Measurements from ENCODE around the gene AWAT1. TPM values are rescaled to one million over a fixed set of nuclear protein-coding genes. Genes with fewer than 3 reads are reported as not detected.
"Not testable (repeated sequence)": the region's sequence is repeated elsewhere in the genome, so short reads cannot be mapped to it uniquely, and the experiment has no call there.

Gene AWAT1
- total RNA-seq = not detected

DNA sequence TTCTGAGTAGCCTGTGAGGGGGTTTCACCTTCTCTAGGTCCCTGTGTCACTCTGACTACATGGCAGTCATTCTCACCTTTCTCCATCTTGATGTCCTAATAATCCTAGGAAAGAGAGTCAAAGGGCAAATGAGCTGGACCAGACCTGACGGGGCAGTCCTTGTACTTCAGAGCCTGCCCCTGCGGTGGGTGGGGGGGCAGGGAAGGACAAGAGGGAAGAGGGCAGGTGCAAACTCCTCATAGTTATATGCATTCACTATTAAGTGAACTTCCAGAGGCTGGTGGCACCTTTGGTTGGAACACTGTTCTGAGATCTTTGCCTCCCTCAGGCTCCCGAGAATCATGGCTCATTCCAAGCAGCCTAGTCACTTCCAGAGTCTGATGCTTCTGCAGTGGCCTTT, at the start of gene AWAT1:
Gene AWAT1, plus strand, starts transcription at position 301 of the 400 bp plus-strand sequence. Its CDS starts 41 bp downstream, at position 342.
- Histone ChIP-seq H3K4me3 (ENCODE audit: low read length) (no peak within 1 kb of the TSS), H3K27me3 (ENCODE audit: insufficient read depth, low read length) (no peaks in the 10 kb centered on the region), H3K9me3 (ENCODE audit: low read depth, low read length) (no peaks in the 10 kb centered on the region), H3K4me1 (ENCODE audit: insufficient read depth, low read length) (no peaks in the 10 kb centered on the region)

DNA sequence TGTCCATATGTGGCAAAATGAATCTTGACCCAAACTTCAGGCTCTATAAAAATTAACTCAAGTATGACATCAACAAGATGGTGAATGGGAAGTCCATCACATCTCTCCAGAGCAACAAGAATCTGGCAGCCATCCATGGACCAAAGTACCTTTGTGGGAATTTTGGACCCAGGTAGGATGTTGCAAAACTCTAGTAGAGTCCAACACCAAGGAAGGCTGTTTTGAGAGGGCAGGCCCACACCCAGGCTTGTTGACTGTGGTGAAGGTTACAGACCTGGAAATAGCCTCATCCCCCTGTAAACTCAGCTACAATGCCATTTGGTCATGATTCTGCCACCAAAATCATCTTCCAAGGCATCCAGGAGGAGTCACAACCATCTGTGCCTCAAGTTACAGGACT, 44.2 kb upstream of the AWAT1 start:
- Histone ChIP-seq H3K27me3 (ENCODE audit: insufficient read depth, low read length) (no peaks in the 10 kb centered on the region), H3K4me1 (ENCODE audit: insufficient read depth, low read length) (no peaks in the 10 kb centered on the region), H3K4me3 (ENCODE audit: low read length) (no peak overlapping the region), H3K9me3 (ENCODE audit: low read depth, low read length) (no peaks in the 10 kb centered on the region)

DNA sequence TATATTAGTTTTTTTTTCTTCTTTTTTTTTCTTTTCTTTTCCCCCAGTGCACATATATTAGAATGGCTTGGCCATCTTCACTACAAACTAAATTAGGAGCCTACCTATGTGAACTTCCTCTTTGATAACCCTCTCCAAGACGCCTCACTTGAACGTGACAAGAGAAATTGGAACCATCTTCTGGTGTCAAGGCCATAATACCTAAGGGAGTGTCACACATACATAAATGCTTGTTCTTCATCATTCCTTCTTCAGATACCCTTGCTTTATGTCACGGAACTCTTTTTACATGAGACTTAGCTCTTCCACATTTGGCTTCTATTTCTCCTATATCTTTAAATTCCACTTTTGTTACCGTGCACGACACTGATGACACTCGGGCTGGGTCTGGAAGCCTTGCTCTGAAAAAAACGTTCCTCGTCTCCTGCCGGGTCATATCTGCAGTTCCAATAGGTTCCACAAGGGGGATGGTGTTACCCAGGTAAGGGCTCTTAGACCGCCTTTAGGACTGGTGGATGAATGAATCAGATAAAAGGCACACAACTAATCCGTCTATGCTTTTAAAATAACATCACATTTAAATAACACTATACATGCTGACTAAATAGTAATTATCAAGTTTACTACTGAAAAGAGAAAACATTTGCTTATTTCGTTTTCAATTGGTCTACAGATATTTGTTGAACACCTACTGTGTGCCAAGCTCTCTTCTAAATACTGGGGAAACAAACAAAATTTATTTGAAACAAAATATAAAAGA, 37.3 kb upstream of the AWAT1 start:
- Histone ChIP-seq H3K4me3 (ENCODE audit: low read length) (no peak overlapping the region), H3K27me3 (ENCODE audit: insufficient read depth, low read length) (no peaks in the 10 kb centered on the region), H3K4me1 (ENCODE audit: insufficient read depth, low read length) (no peaks in the 10 kb centered on the region), H3K9me3 (ENCODE audit: low read depth, low read length) (no peaks in the 10 kb centered on the region)

GRCh38 chrX:70201732-70202131, 32.7 kb upstream of the AWAT1 start:
- H3K4me1 ChIP-seq (ENCODE audit: insufficient read depth, low read length) = no peaks in the 10 kb centered on the region
- H3K9me3 ChIP-seq (ENCODE audit: low read depth, low read length) = no peaks in the 10 kb centered on the region
- no peak overlapping the region for H3K4me3 ChIP-seq (ENCODE audit: low read length)
- no peaks in the 10 kb centered on the region for H3K27me3 ChIP-seq (ENCODE audit: insufficient read depth, low read length)

DNA sequence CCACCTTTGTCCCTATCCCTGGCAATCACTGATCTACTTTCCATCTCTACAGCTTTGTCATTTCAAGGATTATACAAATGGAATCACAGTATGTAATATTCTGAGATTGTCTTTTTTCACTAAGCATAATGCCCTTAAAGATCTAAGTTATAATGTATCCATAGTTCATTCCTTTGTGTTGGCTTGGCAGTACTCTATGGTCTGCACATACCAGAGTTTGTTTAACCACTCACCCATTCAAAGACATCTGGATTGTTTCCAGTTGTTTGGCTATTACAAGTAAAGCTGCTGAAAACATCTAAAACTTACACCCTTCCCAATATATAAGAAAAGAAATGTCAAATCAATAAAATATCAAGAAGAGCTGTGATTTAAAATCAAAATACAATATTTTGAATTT, 26.0 kb upstream of the AWAT1 start:
- Histone ChIP-seq H3K4me1 (ENCODE audit: insufficient read depth, low read length) (no peaks in the 10 kb centered on the region), H3K9me3 (ENCODE audit: low read depth, low read length) (no peaks in the 10 kb centered on the region), H3K27me3 (ENCODE audit: insufficient read depth, low read length) (no peaks in the 10 kb centered on the region), H3K4me3 (ENCODE audit: low read length) (no peak overlapping the region)

- not testable (repeated sequence) for H3K4me3 ChIP-seq (ENCODE audit: low read length); H3K4me1 ChIP-seq (ENCODE audit: insufficient read depth, low read length); H3K27me3 ChIP-seq (ENCODE audit: insufficient read depth, low read length); H3K9me3 ChIP-seq (ENCODE audit: low read depth, low read length)
Measured at GRCh38 chrX:70209570-70209969, 24.9 kb upstream of the AWAT1 start.

- Histone ChIP-seq H3K27me3 (ENCODE audit: insufficient read depth, low read length) (no peaks in the 10 kb centered on the region), H3K9me3 (ENCODE audit: low read depth, low read length) (no peaks in the 10 kb centered on the region), H3K4me3 (ENCODE audit: low read length) (no peak overlapping the region), H3K4me1 (ENCODE audit: insufficient read depth, low read length) (no peaks in the 10 kb centered on the region)
Measured at GRCh38 chrX:70219938-70220764, 14.3 kb upstream of the AWAT1 start.

GRCh38 chrX:70226048-70226447, 8.4 kb upstream of the AWAT1 start:
- no peaks in the 10 kb centered on the region for H3K9me3 ChIP-seq (ENCODE audit: low read depth, low read length)
- no peaks in the 10 kb centered on the region for H3K27me3 ChIP-seq (ENCODE audit: insufficient read depth, low read length)
- H3K4me3 ChIP-seq (ENCODE audit: low read length) = no peak overlapping the region
- H3K4me1 ChIP-seq (ENCODE audit: insufficient read depth, low read length) = no peaks in the 10 kb centered on the region

DNA sequence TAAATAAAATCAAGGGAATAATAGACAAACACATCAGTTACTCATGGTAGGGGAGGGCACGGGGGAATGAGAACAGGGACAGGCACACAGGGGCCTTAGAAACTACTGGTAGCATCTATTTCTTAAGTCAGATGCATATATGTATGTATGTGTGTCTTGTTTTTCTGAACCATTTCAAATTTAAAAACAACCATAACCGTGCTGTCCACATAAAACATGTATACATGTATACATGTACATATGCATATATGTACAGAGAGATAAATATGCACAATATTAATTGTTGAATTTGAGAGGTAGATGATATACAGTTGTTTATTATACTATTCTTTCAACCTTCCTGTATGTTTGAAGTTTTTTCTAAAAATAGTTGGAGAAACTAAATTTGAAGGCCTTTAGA, 7.8 kb upstream of the AWAT1 start:
- no peaks in the 10 kb centered on the region for H3K27me3 ChIP-seq (ENCODE audit: insufficient read depth, low read length)

GRCh38 chrX:70231666-70232065, 2.8 kb upstream of the AWAT1 start:
- H3K9me3 ChIP-seq (ENCODE audit: low read depth, low read length) = no peaks in the 10 kb centered on the region
- H3K4me1 ChIP-seq (ENCODE audit: insufficient read depth, low read length) = no peaks in the 10 kb centered on the region
- no peaks in the 10 kb centered on the region for H3K27me3 ChIP-seq (ENCODE audit: insufficient read depth, low read length)
- H3K4me3 ChIP-seq (ENCODE audit: low read length) = no peak overlapping the region

More for the DNA sequence above, 7.8 kb upstream of the AWAT1 start:
- H3K4me1 ChIP-seq (ENCODE audit: insufficient read depth, low read length) = no peaks in the 10 kb centered on the region
- no peak overlapping the region for H3K4me3 ChIP-seq (ENCODE audit: low read length)
- no peaks in the 10 kb centered on the region for H3K9me3 ChIP-seq (ENCODE audit: low read depth, low read length)

DNA sequence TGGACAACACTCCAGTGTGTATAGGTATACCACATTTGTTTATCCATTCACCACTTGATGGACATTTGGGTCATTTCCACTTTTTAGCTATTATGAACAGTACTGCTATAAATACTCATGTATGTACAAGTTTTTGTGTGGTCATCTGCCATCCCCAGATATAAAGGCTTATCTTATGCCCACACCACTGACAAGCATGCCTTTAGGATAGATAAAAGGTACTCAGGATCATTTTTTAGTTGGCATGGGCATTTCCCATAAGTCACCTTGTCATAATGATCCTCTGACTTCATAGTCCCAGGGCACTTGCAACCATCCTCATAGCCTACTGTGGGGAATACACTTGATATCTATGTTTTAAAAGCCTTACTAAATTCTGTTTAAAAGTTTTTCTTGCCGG, 6.3 kb downstream of the AWAT1 start:
- no peaks in the 10 kb centered on the region for H3K9me3 ChIP-seq (ENCODE audit: low read depth, low read length)
- H3K27me3 ChIP-seq (ENCODE audit: insufficient read depth, low read length) = no peaks in the 10 kb centered on the region
- H3K4me3 ChIP-seq (ENCODE audit: low read length) = no peak overlapping the region
- no peaks in the 10 kb centered on the region for H3K4me1 ChIP-seq (ENCODE audit: insufficient read depth, low read length)

GRCh38 chrX:70241501-70241900, 7.0 kb downstream of the AWAT1 start:
- no peaks in the 10 kb centered on the region for H3K27me3 ChIP-seq (ENCODE audit: insufficient read depth, low read length)
- H3K4me1 ChIP-seq (ENCODE audit: insufficient read depth, low read length) = no peaks in the 10 kb centered on the region
- no peak overlapping the region for H3K4me3 ChIP-seq (ENCODE audit: low read length)
- no peaks in the 10 kb centered on the region for H3K9me3 ChIP-seq (ENCODE audit: low read depth, low read length)

- H3K9me3 ChIP-seq (ENCODE audit: low read depth, low read length); H3K27me3 ChIP-seq (ENCODE audit: insufficient read depth, low read length); H3K4me1 ChIP-seq (ENCODE audit: insufficient read depth, low read length); H3K4me3 ChIP-seq (ENCODE audit: low read length): not testable (repeated sequence)
Measured at GRCh38 chrX:70243601-70244000, 9.1 kb downstream of the AWAT1 start.

DNA sequence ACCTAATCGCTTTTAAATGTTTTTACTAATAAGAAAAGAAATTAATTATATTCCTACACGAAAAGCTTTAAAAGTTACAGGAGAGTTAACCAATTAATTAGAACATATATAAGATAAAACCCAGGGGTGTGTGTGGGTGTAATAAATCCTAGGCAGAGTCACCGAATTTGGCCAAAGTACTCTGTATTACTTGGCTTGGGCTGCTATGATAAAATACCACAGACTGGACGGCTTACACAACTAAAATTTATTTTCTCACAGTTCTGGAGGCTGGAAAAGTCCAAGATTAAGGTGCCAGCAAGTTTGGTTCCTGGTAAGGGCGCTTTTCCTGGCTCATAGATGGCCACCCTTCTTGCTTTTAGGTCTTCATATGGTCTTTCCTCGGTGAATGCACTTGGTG, 10.4 kb downstream of the AWAT1 start:
- H3K4me1 ChIP-seq (ENCODE audit: insufficient read depth, low read length) = no peaks in the 10 kb centered on the region
- no peaks in the 10 kb centered on the region for H3K27me3 ChIP-seq (ENCODE audit: insufficient read depth, low read length)
- H3K9me3 ChIP-seq (ENCODE audit: low read depth, low read length) = no peaks in the 10 kb centered on the region
- no peak overlapping the region for H3K4me3 ChIP-seq (ENCODE audit: low read length)

DNA sequence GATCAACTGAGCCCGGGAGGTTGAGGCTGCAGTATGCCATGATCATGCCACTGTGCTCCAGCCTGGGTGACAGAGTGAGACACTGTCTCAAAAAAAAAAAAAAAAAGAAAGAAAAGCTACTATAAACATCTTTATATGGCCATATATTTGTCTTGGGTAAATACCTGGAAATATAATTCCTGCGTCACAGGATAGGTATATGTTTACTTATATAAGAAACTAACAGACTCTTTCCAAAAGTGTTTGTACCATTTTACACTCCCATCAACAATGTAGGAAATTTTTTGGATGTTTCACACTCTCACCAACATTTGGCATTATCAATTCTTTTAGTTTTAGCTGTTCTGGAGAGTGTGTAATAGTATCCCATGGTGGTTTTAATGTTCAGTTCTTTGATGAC, 12.8 kb downstream of the AWAT1 start:
- no peaks in the 10 kb centered on the region for H3K27me3 ChIP-seq (ENCODE audit: insufficient read depth, low read length)

DNA sequence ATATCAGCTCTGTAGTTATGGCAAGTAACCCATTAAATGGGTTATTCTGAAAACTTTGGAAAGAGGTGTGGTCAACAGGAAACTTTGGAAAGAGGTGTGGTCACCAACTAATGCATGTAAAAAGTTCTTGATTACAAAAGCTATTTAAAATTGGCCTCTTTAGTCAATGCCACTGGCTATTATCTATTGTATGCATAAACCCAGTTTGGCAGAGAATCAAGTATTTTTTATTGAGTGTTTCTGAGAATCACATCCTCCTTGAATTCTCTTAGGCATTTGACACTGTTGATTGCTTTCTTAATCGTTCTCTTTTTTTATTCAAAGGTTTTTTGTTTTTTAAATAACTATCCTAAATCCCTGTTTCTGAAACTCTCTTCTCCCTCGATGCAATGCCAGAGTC, 18.0 kb downstream of the AWAT1 start:
- H3K4me3 ChIP-seq (ENCODE audit: low read length) = no peak overlapping the region
- H3K27me3 ChIP-seq (ENCODE audit: insufficient read depth, low read length) = no peaks in the 10 kb centered on the region
- H3K9me3 ChIP-seq (ENCODE audit: low read depth, low read length) = no peaks in the 10 kb centered on the region
- H3K4me1 ChIP-seq (ENCODE audit: insufficient read depth, low read length) = no peaks in the 10 kb centered on the region

More for the DNA sequence above, 12.8 kb downstream of the AWAT1 start:
- no peaks in the 10 kb centered on the region for H3K4me1 ChIP-seq (ENCODE audit: insufficient read depth, low read length)
- H3K9me3 ChIP-seq (ENCODE audit: low read depth, low read length) = no peaks in the 10 kb centered on the region
- H3K4me3 ChIP-seq (ENCODE audit: low read length) = no peak overlapping the region
